MM.1S (cell line): ENCODE data around the gene ATP1A2.

Experiments used
- CTCF ChIP-seq: fragments of 300-600 bp; sonication (generic); IDR thresholded peaks from 2 replicates; pipeline ENCODE4 v1.5.1; 2016; ENCODE audit warnings: antibody characterized with exemption, low read length, mixed read lengths
- EZH2 ChIP-seq: fragments of 300-600 bp; sonication (generic); optimal IDR thresholded peaks from 2 replicates; pipeline ENCODE3; 2017; ENCODE audit warnings: low read depth, mild to moderate bottlenecking, antibody characterized with exemption, low read length, mixed read lengths
- EZH2phosphoT487 ChIP-seq: fragments of 300-600 bp; sonication (generic); IDR thresholded peaks from 2 replicates; pipeline ENCODE4 v1.6.1; 2018; ENCODE audit warnings: antibody characterized with exemption, low read length

DNA sequence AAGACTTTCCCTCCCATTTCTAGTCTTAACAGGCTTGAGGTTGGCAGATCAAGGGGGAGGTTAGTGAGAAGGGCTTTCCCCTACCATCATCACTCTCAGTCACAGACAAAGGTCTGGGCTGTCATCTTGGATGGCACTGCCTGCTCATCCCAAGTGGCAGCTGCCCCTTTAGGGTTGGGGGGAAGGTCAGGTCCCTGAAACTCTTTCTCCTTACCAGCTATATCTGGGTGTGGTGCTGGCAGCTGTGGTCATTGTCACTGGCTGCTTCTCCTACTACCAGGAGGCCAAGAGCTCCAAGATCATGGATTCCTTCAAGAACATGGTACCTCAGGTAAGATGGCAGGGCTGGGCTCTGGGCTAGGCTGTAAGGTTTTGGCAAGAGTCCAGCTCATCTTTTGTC is 8.2 kb downstream of the ATP1A2 start:
- TF ChIP-seq CTCF (no peak), EZH2 (no peak), EZH2phosphoT487 (no peak)
